H4 (cell line): ENCODE results near the gene TLE2. TPM values are rescaled to one million over a fixed set of nuclear protein-coding genes. Genes with fewer than 3 reads are reported as not detected.
A peak's percentile ranks its signal among the peaks of the same experiment; 100 is the strongest.

ENCODE experiments used
- DNase-seq: peaks from one replicate; pipeline ENCODE4 v3.0.0-alpha.2; 2015; ENCODE audit warnings: low spot score
- total RNA-seq: library from RNA; depleted of rRNA; stranded (reverse); fragments of >200 nt; shearing (Covaris generic); gene quantifications from 2 replicates; pipeline ENCODE4 v1.2.3, GENCODE V29; 2014; rRNA removed

Gene TLE2
- total RNA-seq = 3.0 and 3.5 TPM in 2 replicates

GRCh38 chr19:3029065-3029923 is at the start of gene TLE2:
Gene TLE2, minus strand, starts transcription at chr19:3029280. Its CDS starts 376 bp downstream, at chr19:3028904.
- DNase-seq = no peak

- no peak for DNase-seq
Measured at GRCh38 chr19:3075605-3076431, 46.7 kb upstream of the TLE2 start.

DNA sequence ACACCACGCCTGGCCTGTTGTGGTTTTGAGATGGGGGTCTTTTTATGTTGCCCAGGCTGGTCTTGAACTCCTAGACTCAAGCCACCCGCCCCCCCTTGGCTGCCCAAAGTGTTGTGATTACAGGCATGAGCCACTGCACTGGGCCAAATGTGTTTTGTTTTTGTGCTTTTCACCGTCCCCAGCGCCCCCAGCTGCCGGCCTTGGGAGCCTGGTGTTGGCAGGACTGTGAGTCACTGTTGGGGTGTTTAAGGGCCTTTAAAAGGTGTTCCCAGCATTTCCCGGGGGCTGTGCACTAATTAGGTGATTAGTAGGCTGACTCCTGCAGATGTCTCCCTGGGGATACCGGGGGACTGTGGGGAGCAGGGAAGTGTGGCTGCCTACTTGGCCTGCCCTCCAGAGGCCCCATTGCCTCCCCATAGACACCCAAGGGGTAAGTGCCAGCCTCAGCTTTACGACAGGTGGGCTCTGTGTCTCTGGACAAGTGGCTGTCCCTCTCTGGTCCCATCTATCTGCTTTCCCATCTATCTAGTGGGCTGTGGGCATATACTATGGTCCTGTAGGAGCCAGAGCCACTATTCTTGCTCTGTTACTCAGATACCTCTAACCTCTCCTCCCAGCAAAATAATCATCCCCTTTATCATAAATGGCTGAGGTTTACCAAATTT is 45.0 kb upstream of the TLE2 start:
- no peak for DNase-seq

GRCh38 chr19:3073159-3073563 is 44.1 kb upstream of the TLE2 start:
- DNase-seq = peak; percentile 76

GRCh38 chr19:3071768-3072167 is 42.7 kb upstream of the TLE2 start:
- no peak for DNase-seq

DNA sequence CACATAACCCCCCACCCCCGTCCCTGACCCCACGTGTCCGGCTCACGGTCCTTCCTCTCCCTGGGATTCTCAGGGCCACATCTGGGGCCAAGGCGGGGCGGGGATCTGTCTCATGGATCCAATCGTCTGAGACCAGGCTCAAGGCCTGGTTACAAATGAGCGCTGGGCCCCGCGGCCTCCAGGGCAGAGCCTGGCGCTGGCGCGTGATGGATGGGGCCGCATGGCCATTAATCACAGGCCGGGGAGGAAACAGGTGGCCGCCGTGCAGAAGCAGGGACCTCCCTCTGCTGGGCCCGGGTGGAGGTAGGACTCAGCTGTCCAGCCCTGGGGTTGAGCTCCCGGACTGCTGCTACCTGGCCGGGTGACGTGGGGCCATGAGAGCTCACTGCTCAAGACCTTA is 39.0 kb upstream of the TLE2 start:
- DNase-seq = no peak

- DNase-seq = no peak
Measured at GRCh38 chr19:3067563-3067962, 38.5 kb upstream of the TLE2 start.

DNA sequence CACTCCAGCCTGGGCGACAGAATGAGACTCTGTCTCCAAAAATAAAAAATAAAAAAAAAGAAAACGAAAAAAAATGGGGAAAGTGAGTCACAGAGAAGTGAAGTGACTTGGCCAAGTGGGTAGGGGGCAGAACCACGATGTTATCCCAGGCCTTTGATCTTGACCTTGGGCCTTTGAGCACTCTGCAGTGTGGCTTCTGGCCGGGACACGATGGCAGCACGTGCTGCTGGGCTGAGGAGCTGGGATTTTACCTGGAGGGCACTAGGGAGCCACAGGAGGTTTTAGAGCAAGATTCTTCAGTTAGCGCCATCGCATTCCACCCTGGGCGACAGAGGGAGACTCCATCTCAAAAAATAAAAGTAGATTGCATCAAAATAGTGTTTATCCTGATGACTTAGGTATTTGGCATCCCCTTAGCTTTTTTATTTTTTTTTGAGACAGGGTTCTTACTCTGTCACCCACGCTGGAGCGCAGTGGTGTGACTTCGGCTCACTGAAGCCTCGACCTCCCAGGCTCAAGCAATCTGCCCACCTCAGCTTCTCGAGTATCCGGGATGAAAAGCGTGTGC is 37.5 kb upstream of the TLE2 start:
- DNase-seq = no peak

DNA sequence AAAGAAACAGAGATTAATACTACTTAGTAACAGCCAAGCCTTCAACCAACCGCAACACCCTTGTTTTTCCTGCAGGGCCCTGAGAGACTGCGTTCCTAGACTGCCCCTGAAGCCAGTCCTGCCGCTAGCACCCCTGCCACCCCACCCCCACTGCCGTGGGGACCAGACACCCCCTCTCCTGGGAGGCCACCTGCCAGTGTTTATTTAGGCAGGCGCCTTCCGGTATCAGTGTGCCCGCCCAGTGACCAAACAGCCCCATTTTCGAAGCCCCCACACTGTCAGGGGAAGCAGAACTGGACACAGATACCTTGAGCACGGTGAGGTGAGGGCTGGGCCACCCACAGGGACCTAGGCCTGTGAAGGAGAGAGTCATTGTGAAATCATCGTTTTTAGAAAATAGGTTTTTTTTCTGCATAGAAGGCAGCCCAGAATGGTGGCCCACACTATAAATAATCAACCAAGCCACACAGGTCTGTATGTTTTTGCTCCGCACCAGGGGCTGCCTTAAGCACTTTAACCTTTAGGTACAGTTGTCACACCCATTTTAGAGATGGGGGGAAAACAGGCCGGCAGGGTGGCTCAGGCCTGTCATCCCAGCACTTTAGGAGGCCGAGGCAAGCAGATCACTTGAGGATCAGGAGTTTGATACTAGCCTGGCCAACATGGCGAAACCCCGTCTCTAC is 36.7 kb upstream of the TLE2 start:
- no peak for DNase-seq

DNA sequence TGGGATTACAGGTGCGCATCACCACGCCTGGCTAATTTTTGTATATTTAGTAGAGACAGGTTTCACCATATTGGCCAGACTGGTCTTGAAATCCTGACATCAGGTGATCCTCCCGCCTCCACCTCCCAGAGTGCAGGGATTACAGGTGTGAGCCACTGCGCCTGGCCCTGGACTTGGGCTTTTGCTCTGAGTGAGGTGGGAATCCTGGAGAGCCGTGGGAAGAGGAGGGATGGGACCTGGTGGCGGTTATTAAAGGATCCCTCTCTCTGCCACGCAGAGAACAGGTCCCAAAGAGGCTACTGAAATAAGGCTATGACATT is 34.9 kb upstream of the TLE2 start:
- DNase-seq = no peak

DNA sequence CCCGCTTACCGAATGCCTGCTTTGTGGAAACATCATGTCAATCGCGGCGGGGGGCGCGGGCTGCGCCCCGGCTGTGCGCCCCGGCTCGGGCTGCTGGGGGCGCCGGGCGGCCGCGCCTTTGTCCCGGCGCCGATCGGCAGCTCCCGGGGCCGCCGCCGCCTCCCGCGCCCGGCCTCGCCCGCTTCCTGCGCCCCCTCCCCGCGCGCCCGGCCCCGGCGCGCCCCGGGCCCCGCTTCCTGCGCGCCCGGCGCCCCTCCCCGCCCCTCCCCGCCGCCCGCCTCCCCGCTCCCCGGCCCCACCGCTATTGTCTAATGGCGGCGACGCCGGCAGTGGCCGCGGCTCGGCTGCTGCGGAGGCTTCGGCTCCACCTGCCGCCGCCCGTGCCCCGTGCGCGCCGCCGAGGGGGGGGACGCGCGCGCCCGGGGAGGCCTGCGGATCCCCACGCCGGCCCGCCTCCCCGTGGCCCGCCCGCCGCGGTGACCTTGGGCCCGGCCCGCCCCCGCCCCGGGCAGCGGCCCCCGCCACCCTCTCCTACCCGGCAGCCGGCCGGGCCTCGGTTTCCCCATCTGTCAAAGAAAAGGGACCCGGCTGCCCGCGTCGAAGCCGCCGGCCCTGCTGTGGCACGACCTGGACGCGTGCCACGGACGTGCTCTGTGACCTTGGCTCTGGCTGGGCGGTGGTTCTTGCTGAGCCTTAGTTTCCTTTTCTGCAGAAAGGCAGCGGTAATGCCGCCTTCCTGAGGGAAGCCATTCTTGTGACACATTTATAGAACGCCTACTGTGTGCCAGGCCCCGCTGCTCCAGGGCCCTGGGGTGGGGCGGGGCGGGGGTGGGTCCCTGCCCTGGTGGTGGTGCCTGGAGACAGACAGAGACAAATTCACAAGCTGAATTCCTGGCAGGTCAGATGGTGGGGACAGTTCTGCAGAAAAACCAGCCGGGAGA is 33.4 kb upstream of the TLE2 start, which contains the start of gene TLE5:
Gene TLE5, minus strand, starts transcription at position 331 of the 941 bp plus-strand sequence. Its CDS starts 295 bp downstream, at position 36.
- DNase-seq = no peak

DNA sequence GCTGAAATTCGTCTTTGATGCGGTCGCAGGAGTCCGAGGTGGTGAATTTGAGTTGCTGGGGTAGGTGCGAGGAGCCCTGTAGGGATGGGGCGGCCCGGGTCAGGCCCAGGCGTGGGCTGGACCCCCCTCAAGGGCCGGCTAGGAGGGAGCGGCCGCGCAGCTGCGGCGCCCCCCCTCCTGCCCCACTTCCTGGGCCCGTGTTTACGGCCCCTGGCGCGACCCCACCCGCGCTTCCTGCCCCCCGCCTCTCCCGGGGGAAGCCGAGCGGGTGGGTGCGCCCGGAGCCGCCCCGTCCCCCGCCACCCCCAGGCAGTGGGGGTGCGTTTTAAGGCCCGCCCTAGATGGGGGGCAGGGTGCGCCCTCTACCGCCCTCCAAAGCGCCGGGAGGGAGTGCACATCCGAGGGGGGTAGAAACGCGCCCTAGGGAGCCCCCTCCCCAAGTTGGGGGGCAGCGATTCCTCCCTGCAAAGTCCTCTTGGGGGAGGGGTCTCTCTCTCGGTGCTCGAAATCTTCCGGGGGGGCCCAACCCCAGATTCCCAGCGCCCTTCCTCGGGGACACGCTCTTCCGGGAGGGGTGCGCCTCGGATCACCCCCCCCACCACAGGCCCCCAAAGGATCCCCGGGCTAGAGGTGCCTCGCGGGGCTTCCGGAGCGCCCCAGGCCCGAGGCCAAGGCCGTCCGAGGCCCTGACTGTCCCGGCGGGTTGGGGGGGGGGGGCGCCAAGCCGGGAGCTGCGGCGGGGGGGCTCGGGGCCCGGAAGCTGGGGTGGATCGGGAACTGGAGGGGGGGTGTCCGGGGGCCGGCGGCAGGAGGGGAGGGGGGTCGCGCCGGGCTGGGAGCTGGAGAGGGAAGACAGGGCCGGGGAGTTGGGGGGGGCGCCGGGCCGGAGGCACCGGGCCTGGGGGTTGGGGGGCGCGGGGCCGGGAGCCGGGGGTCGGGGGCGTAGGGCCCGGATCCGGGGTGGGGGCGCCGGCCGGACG is 32.4 kb upstream of the TLE2 start:
- DNase-seq = no peak

- DNase-seq = no peak
Measured at GRCh38 chr19:3060857-3061181, 31.7 kb upstream of the TLE2 start.

- no peak for DNase-seq
Measured at GRCh38 chr19:3059653-3060052, 30.6 kb upstream of the TLE2 start.

- DNase-seq = no peak
Measured at GRCh38 chr19:3058821-3059314, 29.8 kb upstream of the TLE2 start.

GRCh38 chr19:3058009-3058820 is 29.1 kb upstream of the TLE2 start:
- DNase-seq = no peak

DNA sequence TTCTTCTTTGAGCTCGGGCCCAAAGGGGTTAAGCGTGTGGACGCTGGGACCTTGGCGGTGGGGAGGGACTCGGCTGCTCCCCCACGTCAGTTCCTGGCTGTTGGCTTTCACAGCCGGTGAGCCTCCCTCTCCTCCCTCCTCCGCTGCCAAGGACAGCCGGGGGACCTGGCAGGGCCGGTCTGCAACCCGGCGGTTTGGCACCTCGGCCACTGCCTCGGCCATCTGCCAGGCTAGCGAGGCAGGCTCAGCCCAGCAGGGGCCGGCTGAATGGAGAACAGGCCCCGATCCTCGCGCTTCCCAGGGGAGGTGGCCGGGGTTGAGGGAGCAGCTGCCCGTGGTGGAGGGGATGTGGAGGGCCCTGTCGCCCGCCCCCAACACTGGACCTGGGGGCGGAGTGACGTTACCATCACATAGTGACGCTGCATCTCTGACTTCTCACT is 28.2 kb upstream of the TLE2 start:
- no peak for DNase-seq
